K562 (cell line): ENCODE data around the gene STK17A. TPM values are rescaled to one million over a fixed set of nuclear protein-coding genes. Genes with fewer than 3 reads are reported as not detected.
A peak's percentile ranks its signal among the peaks of the same experiment; 100 is the strongest.

Experiments
- ATAC-seq: fragments of 200-7000 bp; cut with Tn5 transposase; 3 replicates; pipeline ENCODE4 v1.9.1; 2020; ENCODE audit warnings: moderate library complexity
- BruUV-seq: library from RNA; stranded (reverse); fragments of 400-500 nt; replicated peaks from 2 replicates; lab custom pipeline; 2021; lab: Mats Ljungman, UMichigan
- CTCF ChIA-PET: fragments of 300-600 bp; formaldehyde crosslinking; extraction: SDS; loops from one replicate; lab custom pipeline; 2021; ENCODE audit warnings: low intra/inter-chr PET ratio; lab: Yijun Ruan, JAX
- POLR2A ChIA-PET: fragments of 300-600, 350-650 bp; sonication (Branson Sonifier 250); formaldehyde crosslinking; extraction: SDS; loops from one replicate; lab custom pipeline; 2021; ENCODE audit warnings: antibody characterized with exemption, inconsistent platforms; lab: Yijun Ruan, JAX
- DNase-seq, 4 experiments: peaks; one replicate each; pipeline versions ENCODE4 v3.0.0 to v3.0.0-alpha.2; 2011 to 2018; ENCODE audit warnings: low spot score in 3 of 4, mixed read lengths in 3 of 4; ENCODE audit errors: extremely low read depth in 1 of 4
- FAIRE-seq: peaks from 2 replicates; lab custom pipeline; 2011; peaks lifted over from hg19 to GRCh38; lab: Jason Lieb, UNC
- H2AFZ ChIP-seq: 2 replicates; pipeline ENCODE4 v1.6.0; 2011; ENCODE audit warnings: low read depth, low read length, control low read depth, inconsistent platforms
- H3K27ac ChIP-seq: fragments of 200-600 bp; 3 replicates; pipeline ENCODE4 v1.8.0; 2011; ENCODE audit warnings: low read depth, mild to moderate bottlenecking, control low read depth, inconsistent platforms, low read length, moderate library complexity, mixed read lengths; ENCODE audit errors: extremely low read depth
- H3K27me3 ChIP-seq, 2 experiments: fragments of 300-600 bp in 1 of 2; 2 replicates in 1 of 2; 3 replicates in 1 of 2; pipeline versions ENCODE4 v1.6.0 to v1.8.0; 2011; ENCODE audit warnings: inconsistent platforms in 2 of 2, low read length in 2 of 2, mild to moderate bottlenecking in 1 of 2, mixed read lengths in 1 of 2, moderate library complexity in 1 of 2; ENCODE audit not compliant: control insufficient read depth in 2 of 2, insufficient read depth in 2 of 2
- H3K36me3 ChIP-seq: fragments of 300-600 bp; 3 replicates; pipeline ENCODE4 v1.8.0; 2011; ENCODE audit warnings: mild to moderate bottlenecking, low read length, inconsistent platforms; ENCODE audit not compliant: control insufficient read depth, insufficient read depth
- H3K4me1 ChIP-seq, 2 experiments: fragments of 200-600 bp in 1 of 2; replicated peaks in 1 of 2; 2 replicates in 1 of 2; 3 replicates in 1 of 2; pipeline versions ENCODE4 v1.5.1 to v1.8.0; 2011; ENCODE audit warnings: inconsistent platforms in 2 of 2, low read length in 2 of 2, mild to moderate bottlenecking in 1 of 2, mixed read lengths in 1 of 2, moderate library complexity in 1 of 2; ENCODE audit not compliant: control insufficient read depth in 2 of 2, insufficient read depth in 2 of 2
- H3K4me2 ChIP-seq: 2 replicates; pipeline ENCODE4 v1.6.1; 2011; ENCODE audit warnings: low read length, control low read depth, inconsistent platforms, mixed read lengths; ENCODE audit not compliant: insufficient read depth
- H3K4me3 ChIP-seq: fragments of 200-600 bp; sonication (generic), shearing (Covaris generic); 2 replicates; pipeline ENCODE4 v1.5.1; 2016; ENCODE audit warnings: control low read depth, inconsistent platforms
- H3K79me2 ChIP-seq: fragments of 200-600 bp; 3 replicates; pipeline ENCODE4 v1.8.0; 2011; ENCODE audit warnings: low read length, inconsistent platforms; ENCODE audit not compliant: control insufficient read depth, insufficient read depth
- H3K9ac ChIP-seq, 2 experiments: 2 replicates each; pipeline versions ENCODE4 v1.6.0 to v1.6.1; 2011; ENCODE audit warnings: low read depth in 2 of 2, low read length in 2 of 2, control low read depth in 1 of 2, inconsistent platforms in 1 of 2, mild to moderate bottlenecking in 1 of 2, mixed read lengths in 1 of 2; ENCODE audit not compliant: insufficient read depth in 1 of 2
- H3K9me1 ChIP-seq: one replicate; pipeline ENCODE4 v1.6.0; 2011; ENCODE audit warnings: inconsistent platforms, mild to moderate bottlenecking, low read length, moderate library complexity; ENCODE audit not compliant: control insufficient read depth, insufficient read depth
- H3K9me3 ChIP-seq: replicated peaks from 2 replicates; pipeline ENCODE4 v1.5.1; 2011; ENCODE audit warnings: low read depth, low read length, inconsistent platforms; ENCODE audit not compliant: control insufficient read depth, insufficient read depth
- H4K20me1 ChIP-seq: replicated peaks from 2 replicates; pipeline ENCODE4 v1.6.1; 2011; ENCODE audit warnings: low read length, inconsistent platforms, mixed read lengths; ENCODE audit not compliant: control insufficient read depth, insufficient read depth
- ARID1B ChIP-seq: fragments of 450-650 bp; IDR thresholded peaks from 2 replicates; pipeline ENCODE4 v1.6.1; 2016; ENCODE audit warnings: antibody characterized with exemption, mild to moderate bottlenecking, inconsistent platforms
- CHD4 ChIP-seq: fragments of 200-600 bp; sonication (generic); IDR thresholded peaks from 3 replicates; pipeline ENCODE4 v1.6.1; 2012; ENCODE audit warnings: low read depth, mild to moderate bottlenecking, mixed read lengths, low read length, inconsistent platforms; ENCODE audit not compliant: insufficient read depth, insufficient replicate concordance, poor library complexity, severe bottlenecking
- EP400 ChIP-seq: fragments of 450-650 bp; IDR thresholded peaks from 2 replicates; pipeline ENCODE4 v1.6.1; 2017; ENCODE audit warnings: antibody characterized with exemption, mild to moderate bottlenecking, moderate library complexity
- FOXA3 ChIP-seq, 2 experiments: fragments of 450-650 bp in 1 of 2; sonication (generic) in 1 of 2; formaldehyde crosslinking; IDR thresholded peaks in 1 of 2; conservative IDR thresholded peaks in 1 of 2; 2 replicates each; pipeline versions ENCODE4 v1.4.0 to v1.8.0; 2020 to 2022; ENCODE audit warnings: mild to moderate bottlenecking in 2 of 2, missing genetic modification reagents in 1 of 2
- GTF2F1 ChIP-seq: IDR thresholded peaks from 2 replicates; pipeline ENCODE4 v1.6.1; 2011; ENCODE audit warnings: low read depth, low read length, improper control_type of control experiment
- KDM1A ChIP-seq, 2 experiments: fragments of 450-650 bp; IDR thresholded peaks; 2 replicates each; pipeline ENCODE4 v1.6.1; 2016; ENCODE audit warnings: mild to moderate bottlenecking in 2 of 2
- MECOM ChIP-seq: fragments of 250-450 bp; sonication (Bioruptor Pico); IDR thresholded peaks from 2 replicates; pipeline ENCODE4 v1.8.0; 2022; ENCODE audit warnings: inconsistent platforms
- MTA1 ChIP-seq: fragments of 450-650 bp; IDR thresholded peaks from 2 replicates; pipeline ENCODE4 v1.6.1; 2017; ENCODE audit warnings: borderline replicate concordance
- WGBS: fragments of 100-300 bp; shearing (Covaris generic); methylation state at CpG from one replicate; pipeline ENCODE4 v1.1.6; 2016; ENCODE audit warnings: low coverage, mixed read lengths; ENCODE audit not compliant: insufficient coverage; ENCODE audit errors: missing lambda C conversion rate; 5-methylcytosine and 5-hydroxymethylcytosine counted together
- in situ Hi-C: fragments of 300-500 bp; cut with MboI; formaldehyde crosslinking; loops from 4 replicates; pipeline ENCODE4 v1.15.0; 2018; ENCODE audit warnings: inconsistent platforms, mixed read lengths
- intact Hi-C: fragments of 100-400 bp; cut with micrococcal nuclease; formaldehyde crosslinking; loops from 2 replicates; pipeline ENCODE4 v1.14.2; 2022
- polyA plus RNA-seq, 8 experiments: library from polyadenylated mRNA; depleted of rRNA in 4 of 8; stranded (reverse) in 5 of 8; unstranded in 3 of 8; fragments of >200 nt; fragmentation: Nextera tagmentation in 2 of 8; fragmentation: Illumina TruSeq in 1 of 8; extraction: Ambion mirVana in 2 of 8; extraction: Trizol in 1 of 8; gene quantifications; 2 replicates each; pipeline versions ENCODE4 v1.2.1 to v1.2.3, GENCODE V29; 2011 to 2014; ENCODE audit warnings: inconsistent platforms in 1 of 8, missing spikeins in 1 of 8
- total RNA-seq, 7 experiments: library from RNA; depleted of rRNA in 6 of 7; stranded (reverse); fragments of >200 nt in 6 of 7; fragmentation: Illumina TruSeq in 2 of 7; extraction: Trizol in 2 of 7; gene quantifications; 2 replicates each; pipeline versions ENCODE4 v1.2.1 to v1.2.3, GENCODE V29; 2011 to 2021; ENCODE audit warnings: low replicate concordance in 1 of 7
- TF ChIP-seq, protein P1 (sequence below): fragments of 450-650 bp; conservative IDR thresholded peaks from 2 replicates; pipeline ENCODE4 v1.6.1; 2016; ENCODE audit warnings: missing genetic modification characterization, low read depth, mild to moderate bottlenecking, missing compliant biosample characterization, moderate library complexity
- TF ChIP-seq, protein P2 (sequence below): fragments of 450-650 bp; formaldehyde crosslinking; IDR thresholded peaks from 2 replicates; pipeline ENCODE4 v1.4.0; 2020; ENCODE audit warnings: mild to moderate bottlenecking, moderate library complexity
- TF ChIP-seq, protein P3 (sequence below): sonication (generic); formaldehyde crosslinking; IDR thresholded peaks from 2 replicates; pipeline ENCODE4 v1.8.1; 2022; ENCODE audit warnings: missing genetic modification reagents

Gene STK17A
- total and polyA plus RNA-seq, 9 of the 15 experiments (the other 6 are each of a cell fraction or from before 2014, with no cell fraction given), result 3.4 to 16.3 (median 13.2) TPM

DNA sequence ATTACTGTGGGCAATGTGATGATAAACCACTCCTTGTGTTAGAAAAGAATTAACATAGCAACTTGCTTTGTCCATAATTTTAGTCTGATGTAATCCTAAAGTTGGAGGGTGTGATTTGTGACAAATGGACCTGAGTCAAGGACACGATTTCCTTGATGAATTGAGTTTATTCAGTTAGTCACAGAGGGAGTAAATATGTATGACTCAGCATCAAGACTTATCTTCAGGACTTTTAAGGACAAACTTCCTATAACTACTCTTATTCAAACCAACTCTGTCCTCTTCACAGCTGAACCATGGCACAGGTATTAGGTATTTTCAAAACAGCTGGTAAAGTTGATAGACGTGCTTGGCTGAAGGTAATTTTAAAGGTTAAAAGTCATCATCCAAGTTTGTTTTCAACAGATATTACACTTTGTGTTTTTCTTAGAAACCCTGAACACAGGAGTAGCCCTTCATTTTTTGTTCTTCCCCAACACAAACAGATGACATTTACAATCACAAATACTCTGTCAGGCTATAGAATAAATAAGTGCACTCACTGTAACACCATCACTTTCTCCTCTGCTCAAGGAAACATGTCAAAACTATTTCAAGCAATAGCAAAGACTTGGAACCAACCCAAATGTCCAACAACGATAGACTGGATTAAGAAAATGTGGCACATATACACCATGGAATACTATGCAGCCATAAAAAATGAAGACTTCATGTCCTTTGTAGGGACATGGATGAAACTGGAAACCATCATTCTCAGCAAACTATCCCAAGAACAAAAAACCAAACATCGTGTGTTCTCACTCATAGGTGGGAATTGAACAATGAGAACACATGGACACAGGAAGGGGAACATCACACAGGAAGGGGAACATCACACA lies 91.9 kb downstream of the STK17A start:
- peaks cover 3 to 7% of the 10 kb centered on the region in 2 experiments; a peak in 3 of 5 replicates for H3K4me1 ChIP-seq
- POLR2A ChIA-PET, result no interaction called here
- peaks cover 97% of the 10 kb centered on the region for H3K79me2 ChIP-seq
- ATAC-seq, result peak; percentile 84
- H3K9me1 ChIP-seq, result no peaks in the 10 kb centered on the region
- peaks cover 3% of the 10 kb centered on the region; the same call in 1 of the 3 replicates for H3K36me3 ChIP-seq
- no peaks in the 10 kb centered on the region for H4K20me1 ChIP-seq
- WGBS, result 46% methylated on average over 4 of the region's 4 CpGs
- in situ Hi-C loops (no loop called here), intact Hi-C loops (no loop called here)
- peak; percentile 28 to 47 (median 33) for DNase-seq
- no peaks in the 10 kb centered on the region for H3K27me3 ChIP-seq
- CTCF ChIA-PET, result no interaction called here
- H3K4me3 ChIP-seq, result no peak overlapping the region
- no TSS peak for BruUV-seq
- no peak overlapping the region for H2AFZ ChIP-seq
- no peak overlapping the region; the same call in 1 of the 2 replicates for H3K4me2 ChIP-seq
- H3K27ac ChIP-seq, result peak overlapping the region; percentile 64; the same call in 1 of the 3 replicates
- H3K9ac ChIP-seq, result peak overlapping the region in 1 of 2 experiments; percentile 30; a peak in 1 of 4 replicates
- no peaks in the 10 kb centered on the region; the same call in 1 of the 2 replicates for H3K9me3 ChIP-seq
- peak; percentile 35 for FAIRE-seq
- TF ChIP-seq, protein P1, sequence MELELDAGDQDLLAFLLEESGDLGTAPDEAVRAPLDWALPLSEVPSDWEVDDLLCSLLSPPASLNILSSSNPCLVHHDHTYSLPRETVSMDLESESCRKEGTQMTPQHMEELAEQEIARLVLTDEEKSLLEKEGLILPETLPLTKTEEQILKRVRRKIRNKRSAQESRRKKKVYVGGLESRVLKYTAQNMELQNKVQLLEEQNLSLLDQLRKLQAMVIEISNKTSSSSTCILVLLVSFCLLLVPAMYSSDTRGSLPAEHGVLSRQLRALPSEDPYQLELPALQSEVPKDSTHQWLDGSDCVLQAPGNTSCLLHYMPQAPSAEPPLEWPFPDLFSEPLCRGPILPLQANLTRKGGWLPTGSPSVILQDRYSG (tag), result no peak
- TF ChIP-seq ARID1B (peak; percentile 71), FOXA3 (CRISPR knock-in tag; conservative IDR thresholded peaks at IDR 0.05 in 1 of 2, IDR thresholded peaks at IDR 0.05 in 1 of 2) (peak in 1 of 2 experiments; percentile 54; a peak in 2 of 4 replicates), MTA1 (no peak), GTF2F1 (no peak), MECOM (no peak), CHD4 (no peak), EP400 (peak; percentile 46), KDM1A (IDR thresholded peaks at IDR 0.05) (peak; percentile 25 to 51; a peak in 3 of 4 replicates)
- TF ChIP-seq, protein P2, sequence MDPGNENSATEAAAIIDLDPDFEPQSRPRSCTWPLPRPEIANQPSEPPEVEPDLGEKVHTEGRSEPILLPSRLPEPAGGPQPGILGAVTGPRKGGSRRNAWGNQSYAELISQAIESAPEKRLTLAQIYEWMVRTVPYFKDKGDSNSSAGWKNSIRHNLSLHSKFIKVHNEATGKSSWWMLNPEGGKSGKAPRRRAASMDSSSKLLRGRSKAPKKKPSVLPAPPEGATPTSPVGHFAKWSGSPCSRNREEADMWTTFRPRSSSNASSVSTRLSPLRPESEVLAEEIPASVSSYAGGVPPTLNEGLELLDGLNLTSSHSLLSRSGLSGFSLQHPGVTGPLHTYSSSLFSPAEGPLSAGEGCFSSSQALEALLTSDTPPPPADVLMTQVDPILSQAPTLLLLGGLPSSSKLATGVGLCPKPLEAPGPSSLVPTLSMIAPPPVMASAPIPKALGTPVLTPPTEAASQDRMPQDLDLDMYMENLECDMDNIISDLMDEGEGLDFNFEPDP (CRISPR knock-in tag), result no peak
- TF ChIP-seq, protein P3, sequence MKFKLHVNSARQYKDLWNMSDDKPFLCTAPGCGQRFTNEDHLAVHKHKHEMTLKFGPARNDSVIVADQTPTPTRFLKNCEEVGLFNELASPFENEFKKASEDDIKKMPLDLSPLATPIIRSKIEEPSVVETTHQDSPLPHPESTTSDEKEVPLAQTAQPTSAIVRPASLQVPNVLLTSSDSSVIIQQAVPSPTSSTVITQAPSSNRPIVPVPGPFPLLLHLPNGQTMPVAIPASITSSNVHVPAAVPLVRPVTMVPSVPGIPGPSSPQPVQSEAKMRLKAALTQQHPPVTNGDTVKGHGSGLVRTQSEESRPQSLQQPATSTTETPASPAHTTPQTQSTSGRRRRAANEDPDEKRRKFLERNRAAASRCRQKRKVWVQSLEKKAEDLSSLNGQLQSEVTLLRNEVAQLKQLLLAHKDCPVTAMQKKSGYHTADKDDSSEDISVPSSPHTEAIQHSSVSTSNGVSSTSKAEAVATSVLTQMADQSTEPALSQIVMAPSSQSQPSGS (CRISPR knock-in tag), result no peak
